ENCODE results near the gene ADGRV1. TPM values are rescaled to one million over a fixed set of nuclear protein-coding genes. Genes with fewer than 3 reads are reported as not detected.
"Not testable (repeated sequence)": the region's sequence is repeated elsewhere in the genome, so short reads cannot be mapped to it uniquely, and the experiment has no call there.

The ADGRV1 gene
- total RNA-seq, 4 donors from 2014 or later: 0.28 to 6.5 (median 3.7) TPM

GRCh38 chr5:91033370-91033769 lies 474.8 kb downstream of the ADGRV1 start:
- TF ChIP-seq CTCF (IDR thresholded peaks at IDR 0.05): no peak
- Histone ChIP-seq H3K27me3 (no peaks in the 10 kb centered on the region), H3K4me1 (peaks cover 0 to 5% (median 0%) of the 10 kb centered on the region in 4 donors), H3K4me3 (no peak overlapping the region), H3K27ac (no peak overlapping the region), H3K36me3 (no peaks in the 10 kb centered on the region), H3K9me3 (no peaks in the 10 kb centered on the region)
- DNase-seq: no peak

GRCh38 chr5:91038180-91038808 lies 479.7 kb downstream of the ADGRV1 start:
- no peak for TF ChIP-seq CTCF (IDR thresholded peaks at IDR 0.05)
- TF ChIP-seq POLR2A (IDR thresholded peaks at IDR 0.05): no peak
- Histone ChIP-seq H3K4me3 (no peak overlapping the region), H3K9me3 (no peaks in the 10 kb centered on the region), H3K4me1 (no peaks in the 10 kb centered on the region), H3K27ac (no peak overlapping the region), H3K27me3 (no peaks in the 10 kb centered on the region), H3K36me3 (no peaks in the 10 kb centered on the region)
- no peak for DNase-seq

GRCh38 chr5:91041132-91041531 lies 482.5 kb downstream of the ADGRV1 start:
- not testable (repeated sequence) for H3K4me1 ChIP-seq, H3K27ac ChIP-seq, H3K9me3 ChIP-seq, DNase-seq, H3K27me3 ChIP-seq, H3K36me3 ChIP-seq, H3K4me3 ChIP-seq

GRCh38 chr5:91042247-91042935 lies 483.8 kb downstream of the ADGRV1 start:
- DNase-seq: no peak
- no peaks in the 10 kb centered on the region for H3K27me3 ChIP-seq
- no peak overlapping the region for H3K4me3 ChIP-seq
- no peaks in the 10 kb centered on the region for H3K4me1 ChIP-seq
- no peaks in the 10 kb centered on the region for H3K36me3 ChIP-seq
- TF ChIP-seq POLR2A (IDR thresholded peaks at IDR 0.05): no peak
- no peak for TF ChIP-seq CTCF (IDR thresholded peaks at IDR 0.05)
- no peaks in the 10 kb centered on the region for H3K9me3 ChIP-seq
- H3K27ac ChIP-seq: no peak overlapping the region

- no peak for DNase-seq
- no peaks in the 10 kb centered on the region for H3K36me3 ChIP-seq
- H3K27ac ChIP-seq: no peak overlapping the region
- H3K27me3 ChIP-seq: no peaks in the 10 kb centered on the region
- no peak overlapping the region for H3K4me3 ChIP-seq
- TF ChIP-seq CTCF (IDR thresholded peaks at IDR 0.05): no peak
- no peak for TF ChIP-seq POLR2A (IDR thresholded peaks at IDR 0.05)
- no peaks in the 10 kb centered on the region for H3K9me3 ChIP-seq
- H3K4me1 ChIP-seq: no peaks in the 10 kb centered on the region
Measured at GRCh38 chr5:91042936-91043255, 484.3 kb downstream of the ADGRV1 start.

GRCh38 chr5:91048073-91048472 lies 489.5 kb downstream of the ADGRV1 start:
- no peaks in the 10 kb centered on the region for H3K9me3 ChIP-seq
- TF ChIP-seq CTCF (IDR thresholded peaks at IDR 0.05): no peak
- TF ChIP-seq POLR2A (IDR thresholded peaks at IDR 0.05): no peak
- no peaks in the 10 kb centered on the region for H3K27me3 ChIP-seq
- H3K4me3 ChIP-seq: no peak overlapping the region
- no peaks in the 10 kb centered on the region for H3K4me1 ChIP-seq
- no peak for DNase-seq
- no peaks in the 10 kb centered on the region for H3K36me3 ChIP-seq
- no peak overlapping the region for H3K27ac ChIP-seq

Data from Peyer's patch (tissue), 4 donors.